ENCODE measurements around the gene HPF1. TPM values are rescaled to one million over a fixed set of nuclear protein-coding genes. Genes with fewer than 3 reads are reported as not detected.
"Not testable (repeated sequence)": the region's sequence is repeated elsewhere in the genome, so short reads cannot be mapped to it uniquely, and the experiment has no call there.

Gene HPF1
- total RNA-seq, 1 donor from 2014 or later: 18.0 TPM

- intact Hi-C loops (cut with DNase I): no loop called here
- DNase-seq (no peak), ATAC-seq (ENCODE audit: poor library complexity) (no peak)
Observed at GRCh38 chr4:169745291-169745690, 12.5 kb downstream of the HPF1 start.

- DNase-seq (no peak), ATAC-seq (ENCODE audit: poor library complexity) (no peak)
- intact Hi-C loops (cut with DNase I): no loop called here
Observed at GRCh38 chr4:169744601-169745000, 13.1 kb downstream of the HPF1 start.

GRCh38 chr4:169741569-169741968, 16.2 kb downstream of the HPF1 start:
- intact Hi-C loops (cut with DNase I): no loop called here
- ATAC-seq (ENCODE audit: poor library complexity): no peak
- no peak for DNase-seq

- intact Hi-C loops (cut with DNase I); ATAC-seq (ENCODE audit: poor library complexity); DNase-seq: not testable (repeated sequence)
Observed at GRCh38 chr4:169738604-169739003, 19.1 kb downstream of the HPF1 start.

- no peak for ATAC-seq (ENCODE audit: poor library complexity)
- no peak for DNase-seq
- intact Hi-C loops (cut with DNase I): no loop called here
Observed at GRCh38 chr4:169730564-169730963, 27.2 kb downstream of the HPF1 start.

- DNase-seq: no peak
- intact Hi-C loops (cut with DNase I): no loop called here
Observed at GRCh38 chr4:169727616-169728015, 30.1 kb downstream of the HPF1 start.

GRCh38 chr4:169724260-169724659, 33.5 kb downstream of the HPF1 start:
- no peak for ATAC-seq (ENCODE audit: poor library complexity)
- intact Hi-C loops (cut with DNase I): no loop called here
- DNase-seq: no peak

More at GRCh38 chr4:169727616-169728015, 30.1 kb downstream of the HPF1 start:
- ATAC-seq (ENCODE audit: poor library complexity): no peak

- no peak for DNase-seq
- intact Hi-C loops (cut with DNase I): no loop called here
- no peak for ATAC-seq (ENCODE audit: poor library complexity)
Observed at GRCh38 chr4:169723207-169723965, 34.4 kb downstream of the HPF1 start.

GRCh38 chr4:169720529-169720928, 37.2 kb downstream of the HPF1 start:
- no peak for DNase-seq
- intact Hi-C loops (cut with DNase I): no loop called here

GRCh38 chr4:169716677-169717076, 41.1 kb downstream of the HPF1 start:
- intact Hi-C loops (cut with DNase I): no loop called here

More at GRCh38 chr4:169720529-169720928, 37.2 kb downstream of the HPF1 start:
- no peak for ATAC-seq (ENCODE audit: poor library complexity)

GRCh38 chr4:169715826-169716225, 41.9 kb downstream of the HPF1 start:
- DNase-seq (no peak), ATAC-seq (ENCODE audit: poor library complexity) (no peak)
- intact Hi-C loops (cut with DNase I): no loop called here

More at GRCh38 chr4:169716677-169717076, 41.1 kb downstream of the HPF1 start:
- no peak for DNase-seq
- ATAC-seq (ENCODE audit: poor library complexity): no peak

- intact Hi-C loops (cut with DNase I): no loop called here
- DNase-seq (no peak), ATAC-seq (ENCODE audit: poor library complexity) (peak; percentile 13)
Observed at GRCh38 chr4:169707958-169708643, 49.6 kb downstream of the HPF1 start.

- intact Hi-C loops (cut with DNase I): no loop called here
- DNase-seq (no peak), ATAC-seq (ENCODE audit: poor library complexity) (no peak)
Observed at GRCh38 chr4:169698331-169698730, 59.4 kb downstream of the HPF1 start.

GRCh38 chr4:169690787-169691186, 67.0 kb downstream of the HPF1 start:
- intact Hi-C loops (cut with DNase I): no loop called here
- DNase-seq (no peak), ATAC-seq (ENCODE audit: poor library complexity) (no peak)

- DNase-seq (no peak), ATAC-seq (ENCODE audit: poor library complexity) (no peak)
- intact Hi-C loops (cut with DNase I): loop anchor here (10.0 kb wide), 1 partner anchor 75 kb away; the partner anchor contains the start of gene NEK1
Observed at GRCh38 chr4:169689681-169690080, 68.1 kb downstream of the HPF1 start.

GRCh38 chr4:169682372-169683047, 75.2 kb downstream of the HPF1 start:
- DNase-seq: no peak
- intact Hi-C loops (cut with DNase I): loop anchor here (10.0 kb wide), 1 partner anchor 68 kb away; the partner anchor contains the start of gene NEK1
- ATAC-seq (ENCODE audit: poor library complexity): no peak
